ENCODE results near the gene LCN12. TPM values are rescaled to one million over a fixed set of nuclear protein-coding genes. Genes with fewer than 3 reads are reported as not detected.

LCN12 gene
- total RNA-seq, 1 donor from 2014 or later, result not detected

GRCh38 chr9:136960212-136960937 is 8.3 kb downstream of the LCN12 start:
- no peaks in the 10 kb centered on the region for H3K27me3 ChIP-seq (ENCODE audit: insufficient read depth, low read length)
- no peaks in the 10 kb centered on the region for H3K4me1 ChIP-seq (ENCODE audit: insufficient read depth, low read length)
- no peak overlapping the region for H3K4me3 ChIP-seq (ENCODE audit: insufficient read depth, low read depth, low read length)
- no peak for FAIRE-seq
- no peaks in the 10 kb centered on the region for H3K79me2 ChIP-seq (ENCODE audit: insufficient read depth, low read length)
- no peaks in the 10 kb centered on the region for H3K36me3 ChIP-seq (ENCODE audit: insufficient read depth, low read length)
- Mint-ChIP-seq H3K4me3 (ENCODE audit: unreplicated experiment) (no peak overlapping the region), H3K9me3 (ENCODE audit: unreplicated experiment) (peaks cover 3% of the 10 kb centered on the region), H3K27me3 (ENCODE audit: low read depth, unreplicated experiment) (peaks cover 12% of the 10 kb centered on the region), H3K36me3 (ENCODE audit: low read depth, unreplicated experiment) (no peaks in the 10 kb centered on the region), H3K4me1 (ENCODE audit: low read depth, unreplicated experiment) (peaks cover 5% of the 10 kb centered on the region), H3K27ac (ENCODE audit: unreplicated experiment) (no peak overlapping the region)
- H3K9ac ChIP-seq (ENCODE audit: low read length), result no peak overlapping the region
- H3K9me3 ChIP-seq (ENCODE audit: insufficient read depth, low read depth, low read length), result no peaks in the 10 kb centered on the region
- no peak overlapping the region for H3K27ac ChIP-seq (ENCODE audit: low read depth, low read length)
- H4K20me1 ChIP-seq (ENCODE audit: insufficient read depth, low read length), result no peaks in the 10 kb centered on the region
- H3K4me2 ChIP-seq (ENCODE audit: low read length), result no peak overlapping the region
- TF ChIP-seq, protein P1, sequence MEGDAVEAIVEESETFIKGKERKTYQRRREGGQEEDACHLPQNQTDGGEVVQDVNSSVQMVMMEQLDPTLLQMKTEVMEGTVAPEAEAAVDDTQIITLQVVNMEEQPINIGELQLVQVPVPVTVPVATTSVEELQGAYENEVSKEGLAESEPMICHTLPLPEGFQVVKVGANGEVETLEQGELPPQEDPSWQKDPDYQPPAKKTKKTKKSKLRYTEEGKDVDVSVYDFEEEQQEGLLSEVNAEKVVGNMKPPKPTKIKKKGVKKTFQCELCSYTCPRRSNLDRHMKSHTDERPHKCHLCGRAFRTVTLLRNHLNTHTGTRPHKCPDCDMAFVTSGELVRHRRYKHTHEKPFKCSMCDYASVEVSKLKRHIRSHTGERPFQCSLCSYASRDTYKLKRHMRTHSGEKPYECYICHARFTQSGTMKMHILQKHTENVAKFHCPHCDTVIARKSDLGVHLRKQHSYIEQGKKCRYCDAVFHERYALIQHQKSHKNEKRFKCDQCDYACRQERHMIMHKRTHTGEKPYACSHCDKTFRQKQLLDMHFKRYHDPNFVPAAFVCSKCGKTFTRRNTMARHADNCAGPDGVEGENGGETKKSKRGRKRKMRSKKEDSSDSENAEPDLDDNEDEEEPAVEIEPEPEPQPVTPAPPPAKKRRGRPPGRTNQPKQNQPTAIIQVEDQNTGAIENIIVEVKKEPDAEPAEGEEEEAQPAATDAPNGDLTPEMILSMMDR (IDR thresholded peaks at IDR 0.05; ENCODE audit: insufficient read depth, low read depth, low read length), result no peak
- TF ChIP-seq EZH2 (IDR thresholded peaks at IDR 0.05; ENCODE audit: insufficient read depth, low read length), result no peak
- H2AFZ ChIP-seq (ENCODE audit: low read depth, low read length), result no peak overlapping the region
- DNase-seq (ENCODE audit: low read depth), result no peak

GRCh38 chr9:136960938-136961275 is 8.8 kb downstream of the LCN12 start:
- Histone ChIP-seq H3K27me3 (ENCODE audit: insufficient read depth, low read length) (no peaks in the 10 kb centered on the region), H3K36me3 (ENCODE audit: insufficient read depth, low read length) (no peaks in the 10 kb centered on the region), H2AFZ (ENCODE audit: low read depth, low read length) (no peak overlapping the region), H3K79me2 (ENCODE audit: insufficient read depth, low read length) (no peaks in the 10 kb centered on the region), H3K9me3 (ENCODE audit: insufficient read depth, low read depth, low read length) (no peaks in the 10 kb centered on the region), H3K27ac (ENCODE audit: low read depth, low read length) (no peak overlapping the region), H3K9ac (ENCODE audit: low read length) (no peak overlapping the region), H3K4me2 (ENCODE audit: low read length) (no peak overlapping the region), H3K4me1 (ENCODE audit: insufficient read depth, low read length) (no peaks in the 10 kb centered on the region), H4K20me1 (ENCODE audit: insufficient read depth, low read length) (no peaks in the 10 kb centered on the region), H3K4me3 (ENCODE audit: insufficient read depth, low read depth, low read length) (no peak overlapping the region)
- Mint-ChIP-seq H3K4me1 (ENCODE audit: low read depth, unreplicated experiment) (peaks cover 5% of the 10 kb centered on the region), H3K27ac (ENCODE audit: unreplicated experiment) (no peak overlapping the region), H3K36me3 (ENCODE audit: low read depth, unreplicated experiment) (no peaks in the 10 kb centered on the region), H3K4me3 (ENCODE audit: unreplicated experiment) (no peak overlapping the region), H3K27me3 (ENCODE audit: low read depth, unreplicated experiment) (peaks cover 13% of the 10 kb centered on the region), H3K9me3 (ENCODE audit: unreplicated experiment) (peaks cover 3% of the 10 kb centered on the region)
- no peak for DNase-seq (ENCODE audit: low read depth)
- no peak for TF ChIP-seq EZH2 (IDR thresholded peaks at IDR 0.05; ENCODE audit: insufficient read depth, low read length)
- TF ChIP-seq, protein P1 (IDR thresholded peaks at IDR 0.05; ENCODE audit: insufficient read depth, low read depth, low read length), result no peak
- no peak for FAIRE-seq

Data from astrocyte (in vitro differentiated cells and primary cell).